ENCODE results near the gene GAD2.
"Not testable (repeated sequence)": the region's sequence is repeated elsewhere in the genome, so short reads cannot be mapped to it uniquely, and the experiment has no call there.

Gene GAD2

GRCh38 chr10:26331371-26331770, 114.8 kb downstream of the GAD2 start:
- no peak for DNase-seq (ENCODE audit: insufficient read length, low spot score)
- TF ChIP-seq, protein P1, sequence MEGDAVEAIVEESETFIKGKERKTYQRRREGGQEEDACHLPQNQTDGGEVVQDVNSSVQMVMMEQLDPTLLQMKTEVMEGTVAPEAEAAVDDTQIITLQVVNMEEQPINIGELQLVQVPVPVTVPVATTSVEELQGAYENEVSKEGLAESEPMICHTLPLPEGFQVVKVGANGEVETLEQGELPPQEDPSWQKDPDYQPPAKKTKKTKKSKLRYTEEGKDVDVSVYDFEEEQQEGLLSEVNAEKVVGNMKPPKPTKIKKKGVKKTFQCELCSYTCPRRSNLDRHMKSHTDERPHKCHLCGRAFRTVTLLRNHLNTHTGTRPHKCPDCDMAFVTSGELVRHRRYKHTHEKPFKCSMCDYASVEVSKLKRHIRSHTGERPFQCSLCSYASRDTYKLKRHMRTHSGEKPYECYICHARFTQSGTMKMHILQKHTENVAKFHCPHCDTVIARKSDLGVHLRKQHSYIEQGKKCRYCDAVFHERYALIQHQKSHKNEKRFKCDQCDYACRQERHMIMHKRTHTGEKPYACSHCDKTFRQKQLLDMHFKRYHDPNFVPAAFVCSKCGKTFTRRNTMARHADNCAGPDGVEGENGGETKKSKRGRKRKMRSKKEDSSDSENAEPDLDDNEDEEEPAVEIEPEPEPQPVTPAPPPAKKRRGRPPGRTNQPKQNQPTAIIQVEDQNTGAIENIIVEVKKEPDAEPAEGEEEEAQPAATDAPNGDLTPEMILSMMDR (IDR thresholded peaks at IDR 0.05; ENCODE audit: insufficient read depth, missing control alignments) = no peak
- FAIRE-seq = no peak

GRCh38 chr10:26334232-26334931, 117.8 kb downstream of the GAD2 start:
- no peak for FAIRE-seq
- TF ChIP-seq, protein P1 (IDR thresholded peaks at IDR 0.05; ENCODE audit: insufficient read depth, missing control alignments) = no peak
- DNase-seq (ENCODE audit: insufficient read length, low spot score) = no peak

GRCh38 chr10:26334932-26335573, 118.5 kb downstream of the GAD2 start:
- DNase-seq (ENCODE audit: insufficient read length, low spot score) = no peak
- TF ChIP-seq, protein P1 (IDR thresholded peaks at IDR 0.05; ENCODE audit: insufficient read depth, missing control alignments) = peak; percentile 83
- FAIRE-seq = peak; percentile 73

- TF ChIP-seq, protein P1 (IDR thresholded peaks at IDR 0.05; ENCODE audit: insufficient read depth, missing control alignments) = no peak
- no peak for FAIRE-seq
Observed at GRCh38 chr10:26335574-26336093, 119.1 kb downstream of the GAD2 start.

DNA sequence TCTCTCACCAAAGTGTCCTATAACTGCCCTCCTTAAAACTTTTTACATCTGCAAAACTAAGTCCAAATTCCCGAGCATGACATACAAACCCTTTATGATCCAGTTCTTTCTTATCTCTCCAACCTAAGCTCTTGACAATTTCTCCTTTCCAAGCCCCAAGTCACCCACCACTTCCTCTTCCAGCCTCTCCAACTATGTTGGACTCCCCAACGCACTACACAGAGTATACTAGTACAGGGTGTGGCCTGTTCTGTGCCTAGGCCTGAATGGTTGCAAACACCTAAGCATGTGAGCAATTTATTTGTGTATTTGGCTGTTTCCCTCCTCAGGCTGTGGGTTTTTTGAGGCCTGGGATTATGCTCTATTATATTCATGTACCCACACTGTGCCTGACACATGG, 120.4 kb downstream of the GAD2 start:
- DNase-seq (ENCODE audit: insufficient read length, low spot score) (no peak), FAIRE-seq (no peak)

More at GRCh38 chr10:26335574-26336093, 119.1 kb downstream of the GAD2 start:
- no peak for DNase-seq (ENCODE audit: insufficient read length, low spot score)

GRCh38 chr10:26341701-26342100, 125.1 kb downstream of the GAD2 start:
- TF ChIP-seq, protein P1 (IDR thresholded peaks at IDR 0.05; ENCODE audit: insufficient read depth, missing control alignments) = no peak
- DNase-seq (ENCODE audit: insufficient read length, low spot score) = no peak
- FAIRE-seq = no peak

More for the DNA sequence above, 120.4 kb downstream of the GAD2 start:
- TF ChIP-seq, protein P1 (IDR thresholded peaks at IDR 0.05; ENCODE audit: insufficient read depth, missing control alignments) = no peak

GRCh38 chr10:26348821-26349417, 132.3 kb downstream of the GAD2 start:
- DNase-seq (ENCODE audit: insufficient read length, low spot score); FAIRE-seq: not testable (repeated sequence)

Data from D721Med (cell line).